ENCODE results near the gene PAPPA.

GRCh38 chr9:116274293-116274692 lies 120.7 kb downstream of the PAPPA start:
- TF ChIP-seq POLR2A (IDR thresholded peaks at IDR 0.05; ENCODE audit: low read length) (no peak), GATA1 (IDR thresholded peaks at IDR 0.05; ENCODE audit: low read depth, low read length) (no peak)
